Right forelimb (tissue), 1 donor: ENCODE data around the gene SLC4A2.

Source experiments
- DNase-seq: peaks from one replicate; pipeline ENCODE4 v3.0.0-alpha.2; 2018

The SLC4A2 gene

DNA sequence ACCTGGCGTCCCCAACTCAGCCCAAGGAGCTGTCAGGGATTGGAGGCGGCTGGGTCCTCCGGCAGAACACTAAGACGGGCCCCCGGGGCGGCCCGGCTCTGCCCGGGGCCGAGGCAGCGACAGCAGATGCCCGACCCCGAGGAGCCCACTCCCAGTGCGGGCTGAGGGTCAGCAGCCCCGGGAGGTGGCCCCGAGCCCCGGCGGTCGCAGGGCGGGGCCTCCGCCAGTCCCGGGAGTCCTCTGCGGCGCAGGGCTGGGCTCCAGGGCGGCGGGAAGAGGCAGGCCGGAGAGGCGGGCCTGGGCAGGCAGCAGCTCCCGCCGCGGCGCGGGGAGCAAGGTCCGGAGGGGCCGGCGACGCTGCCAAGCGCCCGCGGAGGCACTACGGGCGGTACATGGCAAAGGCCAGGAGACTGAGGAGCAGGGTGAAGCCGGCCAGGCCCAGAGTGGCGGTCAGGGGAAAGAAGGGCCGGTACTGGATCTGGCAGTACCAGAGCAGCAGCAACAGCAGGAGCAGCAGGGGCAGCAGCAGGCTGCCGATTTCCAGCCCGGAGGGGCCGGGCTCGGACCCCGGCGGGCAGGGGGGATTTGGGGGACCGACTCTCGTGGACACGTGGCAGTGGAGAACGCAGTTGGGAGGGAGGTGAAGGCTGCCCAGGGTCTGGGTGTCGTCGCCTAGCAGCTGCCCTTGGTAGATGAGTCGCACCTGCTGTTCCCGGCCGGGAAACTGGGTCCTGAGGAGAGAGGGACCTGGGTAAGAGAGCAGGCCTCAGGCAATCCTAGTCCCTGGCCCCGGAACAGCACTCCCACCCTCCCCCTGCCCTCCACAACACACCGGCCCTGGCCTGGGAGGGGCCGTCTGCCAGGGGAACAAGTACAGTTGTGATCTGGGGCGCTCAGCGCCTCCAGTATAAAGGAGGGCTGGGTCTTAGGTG, 22.0 kb downstream of the SLC4A2 start:
- DNase-seq, result no peak

DNA sequence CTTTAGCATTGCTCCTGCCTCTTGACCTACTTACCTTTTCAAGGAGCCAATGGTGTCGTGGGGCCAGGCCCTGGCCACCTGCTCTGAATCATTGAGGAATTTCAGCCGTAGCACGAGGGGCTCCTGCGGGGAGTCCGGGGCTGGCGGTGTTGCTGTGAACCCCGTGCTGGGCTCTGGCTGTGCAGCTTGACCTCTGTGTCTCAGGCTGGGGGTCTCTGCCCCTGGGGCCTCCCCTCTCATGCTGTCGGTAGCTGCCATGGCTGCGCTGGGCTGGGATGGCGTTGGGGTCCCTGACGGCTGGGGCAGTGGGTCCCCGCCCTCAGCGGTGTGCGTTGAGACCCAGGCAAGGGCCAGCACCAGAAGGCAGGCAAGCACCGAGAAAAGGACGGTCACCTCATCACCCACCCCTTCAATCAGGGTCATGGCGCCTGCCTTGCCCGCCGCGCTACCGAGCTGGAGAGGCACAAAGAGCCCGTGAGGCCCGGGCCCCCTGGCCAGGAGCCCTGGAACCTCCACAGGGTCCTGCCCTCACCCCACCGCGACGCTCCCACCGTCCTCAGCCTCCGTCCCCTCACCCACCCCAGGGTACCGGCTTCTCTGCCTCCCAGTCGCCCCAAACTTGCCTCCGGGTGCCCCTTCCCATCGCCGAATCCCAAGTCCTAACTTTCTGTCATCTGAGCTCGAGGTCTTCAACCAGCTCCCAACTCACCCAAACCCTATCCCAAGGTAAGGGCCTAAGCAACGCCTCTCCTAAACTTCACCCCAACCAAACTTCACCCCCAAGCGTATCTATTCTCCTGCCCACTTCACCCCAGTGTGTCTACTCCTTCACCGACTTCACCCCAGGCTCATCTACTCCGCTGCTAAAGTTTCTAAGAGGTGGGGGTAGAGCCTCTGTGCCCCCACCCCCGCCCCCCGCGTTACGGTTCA, 23.0 kb downstream of the SLC4A2 start:
- DNase-seq, result no peak

DNA sequence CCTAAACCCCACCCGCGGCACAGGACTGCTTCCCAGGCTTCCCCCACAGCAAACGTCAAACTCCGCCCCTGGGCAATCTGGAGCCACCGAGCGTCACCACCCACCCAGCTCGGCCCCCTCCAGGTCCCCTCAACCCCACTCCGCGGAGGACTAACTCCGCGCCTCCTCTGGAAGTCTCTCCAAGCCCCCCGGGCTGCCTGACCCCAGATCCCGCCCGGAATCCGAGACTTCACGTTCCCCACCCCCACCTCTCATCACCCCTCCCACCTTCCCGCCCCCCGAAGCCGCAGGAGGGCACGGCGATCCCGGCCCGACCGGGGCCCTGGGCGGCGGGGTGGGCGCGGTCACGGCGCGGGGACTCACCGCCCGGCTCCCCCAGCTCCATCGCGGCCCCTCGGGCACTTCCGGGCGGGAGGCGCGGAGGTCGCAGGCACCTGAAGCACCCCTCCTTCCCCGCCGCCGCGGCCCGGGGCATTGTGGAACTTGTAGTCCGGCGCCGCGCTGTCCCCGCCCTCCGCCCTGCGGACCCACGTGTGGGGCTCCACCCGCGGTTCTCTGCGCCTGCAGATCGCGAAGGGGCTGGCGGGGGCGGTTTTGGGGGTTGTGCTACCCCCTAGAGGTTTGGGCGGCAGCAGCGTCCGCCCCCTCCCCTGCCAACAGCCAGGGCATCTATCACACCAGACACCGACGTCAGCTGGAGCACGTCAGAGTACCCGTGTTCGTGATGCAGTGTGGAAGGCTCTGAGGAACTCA, 23.9 kb downstream of the SLC4A2 start, which contains the start of gene TMUB1:
Gene TMUB1 (minus strand): TSS at position 423 of the 753 bp plus-strand sequence. CDS start 930 bp downstream, outside the sequence.
- DNase-seq, result peak; percentile 83

DNA sequence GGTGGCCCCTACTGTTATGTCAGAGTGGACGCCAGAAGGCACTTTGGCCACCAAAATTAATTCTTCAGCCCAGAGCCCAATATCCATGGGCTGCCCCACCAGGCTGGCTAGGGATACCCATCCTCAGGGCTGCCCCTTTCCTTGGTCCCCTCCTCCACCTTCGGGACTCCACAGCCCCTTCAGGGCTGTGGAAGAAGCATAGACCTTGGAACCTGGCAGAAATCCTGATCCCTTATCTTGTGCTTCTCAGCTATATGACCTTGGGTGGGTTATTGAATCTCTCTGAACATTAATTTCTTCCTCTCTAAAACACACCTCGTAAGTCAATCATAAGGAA, 24.4 kb downstream of the SLC4A2 start:
- DNase-seq, result no peak

DNA sequence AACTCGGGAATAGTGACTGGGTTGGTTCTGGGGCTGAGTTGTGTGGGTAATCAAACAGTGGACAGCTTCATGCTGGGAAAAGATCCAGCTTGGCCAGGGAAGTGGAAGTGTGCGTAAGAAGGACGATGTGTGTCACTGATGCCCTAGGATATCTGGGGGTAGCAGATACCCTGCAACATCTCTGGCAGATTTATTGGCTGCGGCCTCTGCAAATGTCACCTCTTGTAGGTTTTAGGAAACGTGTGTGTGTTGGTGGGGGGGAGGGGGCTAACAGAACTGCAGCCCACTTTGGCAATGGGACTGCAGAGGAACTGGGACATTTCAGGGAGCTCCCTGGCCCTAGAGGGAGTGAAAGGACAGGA, 25.9 kb downstream of the SLC4A2 start:
- no peak for DNase-seq

DNA sequence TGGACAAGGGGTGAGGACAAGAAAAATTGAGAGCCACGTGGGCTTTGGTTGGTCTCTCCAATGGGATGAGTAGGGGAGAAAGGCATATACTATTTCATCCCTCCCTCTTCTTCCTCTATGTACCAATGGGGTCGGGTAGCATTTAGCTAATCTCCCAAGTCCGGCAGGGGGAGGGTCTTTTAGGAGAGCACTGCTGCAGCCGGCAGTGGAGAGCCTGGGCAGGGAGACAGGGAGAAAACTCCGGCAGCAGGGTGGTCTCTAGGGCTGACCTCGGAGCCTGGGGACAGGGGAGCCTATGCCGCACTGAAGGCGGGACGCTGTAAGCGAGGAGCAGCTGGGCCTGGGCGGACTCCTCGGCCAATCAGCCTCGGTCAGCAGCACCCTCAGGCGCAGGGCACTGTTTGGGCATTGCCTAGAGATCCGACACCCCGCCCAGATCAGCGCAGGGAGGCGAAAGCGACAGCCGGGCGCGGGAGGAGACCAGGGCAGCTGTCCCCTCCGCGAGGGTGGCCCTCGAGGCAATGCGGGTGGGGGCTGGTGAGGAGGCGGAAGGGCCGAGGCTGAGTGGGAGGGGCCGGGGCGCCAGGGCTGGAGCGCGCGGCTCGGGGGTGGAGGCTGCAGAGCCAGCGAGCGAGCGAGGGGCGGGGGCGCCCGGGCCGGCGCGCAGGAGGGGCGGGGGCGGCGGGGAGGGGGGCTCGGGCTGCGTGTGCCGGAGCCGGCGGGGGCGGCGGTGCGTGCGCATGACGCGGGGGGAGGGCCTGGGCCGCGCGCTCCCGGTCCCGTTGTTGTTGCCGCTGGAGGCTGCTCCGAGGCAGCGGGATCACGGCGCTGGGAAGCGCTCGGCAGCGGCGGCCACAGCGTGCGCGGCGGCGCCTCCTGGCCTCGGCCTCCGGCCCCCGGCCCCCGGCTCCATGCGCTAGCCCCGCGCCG, 26.6 kb downstream of the SLC4A2 start, which contains the start of gene AGAP3:
Gene AGAP3 (plus strand): TSS at position 785 of the 930 bp plus-strand sequence. CDS start 267 bp downstream, outside the sequence.
- peak; percentile 92 for DNase-seq

DNA sequence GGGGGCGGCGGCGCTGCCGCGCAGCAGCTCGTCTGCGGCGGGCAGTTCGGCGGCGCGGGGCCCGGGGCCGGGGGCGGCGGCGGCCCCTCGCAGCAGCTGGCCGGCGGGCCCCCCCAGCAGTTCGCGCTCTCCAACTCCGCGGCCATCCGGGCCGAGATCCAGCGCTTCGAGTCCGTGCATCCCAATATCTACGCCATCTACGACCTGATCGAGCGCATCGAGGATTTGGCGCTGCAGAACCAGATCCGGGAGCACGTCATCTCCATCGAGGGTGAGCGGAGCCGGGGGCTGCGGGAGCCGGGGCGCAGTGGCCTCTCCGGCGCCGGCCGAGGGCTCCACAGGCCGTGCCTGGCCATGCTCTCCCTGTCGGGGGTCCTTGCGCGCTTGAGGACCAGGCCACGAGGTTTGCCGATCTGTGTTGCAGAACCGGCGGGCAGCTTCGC, 27.4 kb downstream of the SLC4A2 start:
- peak; percentile 69 for DNase-seq

DNA sequence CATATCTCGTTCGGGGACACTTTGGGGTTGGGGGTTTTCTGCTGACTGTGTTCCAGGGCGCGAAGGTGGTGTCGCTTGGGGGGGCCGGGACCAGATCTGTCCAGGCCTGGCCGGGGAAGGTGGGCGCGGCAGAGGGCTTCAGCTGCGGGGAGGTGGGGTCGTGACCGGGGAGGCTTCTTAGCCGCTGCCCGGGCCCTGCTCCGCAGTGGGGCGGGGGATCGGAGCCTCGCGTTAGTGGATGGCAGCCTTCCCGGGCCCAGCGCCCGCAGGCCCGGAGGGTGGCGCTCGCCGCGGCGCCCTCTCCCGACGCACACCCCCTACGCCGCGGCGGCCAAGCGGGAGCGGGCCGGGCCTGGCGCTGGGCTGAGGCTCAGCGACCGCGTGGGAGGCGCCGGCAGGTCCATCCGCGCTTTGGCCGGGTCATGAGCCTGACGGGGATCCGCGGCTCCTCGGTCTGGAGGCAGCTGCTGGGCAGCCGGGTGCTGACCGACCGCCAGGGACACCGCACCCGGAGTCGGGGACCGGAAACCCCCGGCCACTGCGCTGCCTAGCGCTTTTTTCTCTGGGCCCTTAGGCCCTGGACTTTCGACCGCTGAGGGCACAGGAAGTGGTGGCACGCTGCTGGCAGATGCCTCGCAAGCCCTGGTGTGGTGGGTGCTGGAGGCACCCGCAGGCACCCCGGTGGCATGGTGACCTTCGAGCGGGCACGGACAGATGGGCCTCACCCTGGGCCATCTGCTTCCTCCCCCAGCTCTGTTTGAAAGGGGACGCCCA, 28.0 kb downstream of the SLC4A2 start:
- peak; percentile 73 for DNase-seq

DNA sequence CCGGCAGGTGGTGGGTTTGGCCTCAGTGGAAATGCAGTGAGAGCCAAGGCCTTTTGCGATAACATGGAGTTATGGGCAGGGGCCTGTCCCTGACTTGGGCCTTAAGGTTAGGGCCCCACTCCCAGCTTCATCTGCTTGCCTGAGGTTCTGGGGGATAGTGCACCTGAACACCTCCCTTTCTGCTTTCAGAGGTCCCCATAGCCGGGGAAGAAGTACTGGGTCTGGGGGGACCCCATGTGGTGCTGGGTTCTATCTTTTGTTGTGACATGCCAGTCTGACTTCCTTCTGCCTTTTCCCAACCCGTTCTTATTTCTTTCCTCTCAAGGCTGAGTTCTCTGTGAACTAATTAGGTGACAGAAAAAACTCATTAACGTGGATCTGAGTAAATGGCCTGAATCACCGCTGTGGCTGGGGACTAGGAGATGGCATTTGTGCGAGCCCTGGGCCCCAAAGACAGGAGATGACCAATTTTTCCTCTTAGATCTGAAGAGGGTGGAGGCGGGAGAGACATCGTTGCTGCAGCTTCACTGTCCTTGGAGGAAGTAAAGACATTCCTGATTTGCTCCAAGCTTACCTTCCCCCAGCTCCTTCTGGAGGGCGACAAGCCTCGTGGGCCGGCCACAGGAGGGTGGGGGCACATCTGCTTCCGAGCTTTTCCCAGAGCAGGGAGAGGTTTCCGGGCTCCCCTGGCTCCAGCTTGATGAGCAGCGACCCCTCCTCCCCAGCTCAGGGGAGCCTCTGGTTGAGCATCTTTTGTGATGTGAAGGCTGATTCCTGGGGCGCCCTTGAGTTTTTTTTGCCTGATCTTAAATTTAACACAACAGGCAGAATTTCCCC, 28.8 kb downstream of the SLC4A2 start:
- DNase-seq, result no peak

DNA sequence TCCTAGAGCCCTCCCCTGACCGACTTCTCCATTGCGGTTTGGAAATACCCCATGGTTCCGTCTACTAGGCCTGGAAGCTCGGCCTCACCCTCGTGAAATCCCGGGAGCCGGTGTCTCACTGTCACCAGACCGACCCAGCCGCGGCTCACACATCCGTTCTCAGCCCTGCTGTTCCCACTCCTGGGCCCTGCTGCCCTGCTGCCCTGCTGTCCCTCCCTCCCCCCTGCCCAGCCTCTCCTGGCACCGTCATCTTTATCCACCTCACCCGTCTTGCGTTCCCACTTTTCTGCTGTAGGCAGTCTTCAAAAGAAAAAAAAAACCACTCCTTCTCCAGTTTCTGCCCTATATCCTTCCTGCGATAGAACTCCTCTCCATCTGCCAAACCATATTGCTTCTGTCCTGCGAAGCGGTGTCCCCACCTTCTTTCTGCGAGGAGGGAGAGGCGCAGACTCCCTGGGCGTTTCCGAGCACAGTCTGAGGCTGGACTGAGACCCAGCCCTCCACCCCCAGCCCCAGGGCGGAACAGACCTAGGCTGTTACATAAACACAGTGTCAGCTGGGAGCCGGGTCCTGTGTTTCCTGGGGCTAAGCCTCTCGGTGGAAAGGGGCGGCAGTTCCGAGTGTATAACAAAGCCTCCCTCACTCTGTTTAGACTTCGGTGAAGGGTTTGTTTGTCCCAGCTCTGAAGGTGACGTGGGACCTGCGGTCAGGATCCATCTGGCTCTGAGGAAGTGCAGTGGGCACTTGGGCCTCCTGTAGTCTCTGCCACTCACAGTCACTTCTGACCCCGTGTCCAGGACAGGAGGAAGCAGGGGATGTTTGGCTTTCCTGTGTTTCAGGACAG, 29.7 kb downstream of the SLC4A2 start:
- peak; percentile 74 for DNase-seq

DNA sequence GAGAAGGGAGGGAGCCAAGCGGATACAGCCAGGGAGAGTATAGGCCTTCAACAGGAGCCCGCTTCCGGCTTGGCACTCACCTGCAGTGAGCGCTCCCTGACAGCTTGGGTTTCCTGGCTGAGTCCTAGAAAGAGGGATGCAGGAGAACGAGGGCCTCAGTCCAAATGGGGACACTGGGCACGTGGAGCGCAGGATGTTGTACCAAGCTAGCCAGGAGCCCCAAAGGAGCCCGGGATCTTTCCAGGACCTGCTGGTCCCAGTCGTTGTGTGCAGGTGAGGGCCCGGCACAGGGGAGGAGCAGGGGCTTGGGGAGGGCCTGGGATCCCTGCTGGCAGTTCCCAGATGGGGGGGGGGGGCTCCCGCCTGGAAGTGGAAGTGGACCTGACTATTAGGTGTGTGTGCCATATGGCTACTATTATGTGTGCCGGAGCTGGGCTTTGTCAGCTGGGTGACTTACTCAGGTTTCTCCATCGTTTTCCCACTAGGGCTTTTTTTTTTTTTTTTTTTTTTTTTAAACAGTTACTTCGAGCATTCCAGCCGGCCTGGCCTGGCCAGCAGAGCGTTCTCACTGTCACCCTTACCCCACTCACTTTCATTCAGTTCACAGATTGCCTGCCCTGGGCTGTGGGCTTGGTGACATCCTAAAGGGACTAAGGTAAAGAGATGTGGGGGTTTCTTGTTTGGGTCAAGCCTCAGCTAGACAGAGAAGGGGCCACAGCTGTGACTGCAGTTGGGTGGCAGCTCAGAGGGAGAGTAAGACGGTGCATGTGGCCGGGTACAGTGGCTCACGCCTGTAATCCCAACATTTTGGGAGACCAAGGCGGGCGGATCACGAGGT, 30.7 kb downstream of the SLC4A2 start:
- DNase-seq, result no peak

DNA sequence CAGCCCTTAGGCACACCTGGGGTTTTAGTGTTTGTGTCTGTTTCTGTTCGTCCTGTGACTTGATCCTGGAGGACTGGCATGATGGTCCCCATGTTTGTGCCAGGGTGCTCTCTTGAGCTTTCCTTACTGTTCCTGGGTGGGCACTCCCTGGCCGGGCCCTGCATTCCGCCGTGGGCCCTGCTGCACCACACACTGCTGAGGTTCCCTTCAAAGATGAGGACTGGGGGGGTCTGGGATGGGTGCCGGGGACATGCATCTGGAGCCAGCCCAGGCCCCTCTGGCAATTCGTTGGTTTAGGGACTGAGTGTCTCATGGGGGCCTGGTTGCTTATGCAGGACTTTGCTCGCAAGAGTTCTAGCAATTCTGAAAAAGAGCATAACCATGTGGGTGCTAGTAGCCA, 31.6 kb downstream of the SLC4A2 start:
- DNase-seq, result no peak

DNA sequence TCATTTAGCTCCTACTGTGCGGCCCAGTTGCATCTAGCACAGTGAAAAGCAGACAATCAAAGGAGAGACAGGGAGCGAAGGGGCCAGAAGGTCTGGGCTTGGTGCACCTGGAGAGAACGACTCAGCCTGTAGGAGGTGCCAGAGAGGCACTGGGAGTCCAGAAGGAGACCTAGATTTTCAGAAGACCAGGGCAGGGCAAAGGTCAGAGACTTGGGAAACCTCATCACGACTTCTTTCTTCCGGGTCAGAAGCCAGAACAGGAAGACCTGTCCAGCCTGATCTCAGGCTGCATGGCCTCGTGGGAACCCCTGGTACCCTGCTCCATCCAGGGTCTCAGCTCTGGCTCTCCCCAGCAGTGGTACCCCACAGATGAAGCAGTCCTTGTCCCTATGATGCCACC, 32.0 kb downstream of the SLC4A2 start:
- DNase-seq, result no peak

DNA sequence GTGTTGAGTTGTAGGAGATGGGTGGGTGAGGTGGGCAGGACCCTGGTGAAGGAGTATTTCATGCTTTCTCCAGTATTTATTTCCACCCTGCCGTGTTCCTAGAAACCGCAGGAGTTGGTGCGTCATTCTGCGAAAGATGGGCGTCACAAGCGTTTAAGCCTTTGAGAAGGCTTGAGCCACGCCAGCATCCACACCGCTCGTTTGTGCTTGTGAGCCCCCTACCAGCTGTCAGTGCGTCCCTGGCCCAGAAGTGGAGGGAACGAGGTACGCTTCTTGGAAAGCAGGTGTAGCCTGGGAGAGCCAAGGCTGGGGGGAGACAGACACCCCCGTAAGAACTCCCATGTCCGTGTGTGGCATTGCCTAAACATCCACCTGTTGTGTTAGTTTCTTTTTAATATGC, 32.6 kb downstream of the SLC4A2 start:
- DNase-seq, result no peak

DNA sequence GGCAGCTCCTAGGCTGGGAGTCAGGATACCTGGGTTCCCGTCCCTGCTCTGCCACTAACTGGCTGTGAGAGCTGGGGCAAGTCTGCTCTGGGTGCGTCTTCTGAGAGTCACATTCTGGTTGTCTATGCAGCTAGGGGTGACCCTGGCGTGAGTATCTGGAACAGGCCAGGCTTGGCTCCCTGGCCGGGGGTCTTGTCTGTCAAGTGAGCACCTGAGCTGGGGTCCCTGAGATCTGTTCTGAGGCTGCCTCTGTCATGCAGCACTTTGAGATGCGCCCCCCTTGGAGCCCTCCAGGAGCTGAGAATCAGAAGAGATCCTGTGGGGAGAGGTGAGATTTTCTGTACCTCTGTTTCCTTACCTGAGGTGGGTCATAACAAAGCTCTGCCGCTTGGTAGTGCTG, 34.4 kb downstream of the SLC4A2 start:
- no peak for DNase-seq

DNA sequence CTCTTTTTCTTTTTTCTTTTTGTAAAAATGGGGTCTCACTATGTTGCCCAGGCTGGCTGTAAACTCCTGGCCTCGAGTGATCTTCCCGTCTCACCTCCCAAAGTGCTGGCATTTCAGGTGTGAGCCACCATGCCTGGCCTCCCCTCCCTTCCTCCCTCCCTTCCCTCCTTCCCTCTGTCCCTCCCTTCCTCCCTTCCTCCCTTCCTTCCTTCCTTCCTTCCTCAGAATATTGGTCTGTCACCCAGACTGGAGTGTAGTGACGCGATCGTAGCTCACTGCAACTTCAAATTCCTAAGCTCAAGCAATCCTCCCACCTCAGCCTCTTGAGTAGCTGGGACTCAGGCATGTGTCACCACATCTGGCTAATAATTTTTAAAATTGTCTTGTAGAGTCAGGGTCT, 35.3 kb downstream of the SLC4A2 start:
- DNase-seq, result no peak

DNA sequence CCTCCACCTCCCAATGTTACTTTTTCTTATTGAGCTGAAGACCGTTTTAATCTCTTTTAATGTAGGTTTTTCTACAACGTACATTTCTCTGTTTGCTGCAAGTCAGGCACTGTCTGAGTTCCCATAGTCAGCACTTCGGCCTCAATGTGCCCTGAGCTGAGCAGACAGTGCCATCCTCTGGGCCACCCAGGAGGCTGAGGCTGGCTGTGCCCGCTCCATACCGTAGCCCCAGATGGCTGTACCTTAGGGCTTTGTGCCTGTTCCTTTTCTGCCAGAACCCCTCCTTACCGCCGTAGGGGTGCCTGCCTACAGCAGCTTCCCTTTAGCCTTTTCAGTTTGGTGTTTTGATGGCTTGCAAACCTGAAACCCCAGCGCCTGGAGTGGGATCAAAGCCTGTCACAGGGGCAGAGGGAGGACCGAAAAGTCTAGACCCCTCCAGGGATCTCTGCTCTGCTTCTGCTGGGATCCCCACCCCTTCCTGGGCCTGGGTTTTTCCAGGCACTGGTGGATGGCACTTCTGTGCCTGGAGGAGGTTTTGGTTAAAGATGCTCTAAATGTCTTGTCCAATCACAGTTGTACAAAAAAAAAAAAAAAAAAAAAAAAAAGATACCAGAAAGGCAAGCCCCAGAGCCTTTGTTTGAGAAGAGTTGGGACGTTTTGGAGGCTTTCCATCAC, 35.9 kb downstream of the SLC4A2 start:
- DNase-seq, result no peak
